ENCODE results near the gene SCYL3.
"Not testable (repeated sequence)": the region's sequence is repeated elsewhere in the genome, so short reads cannot be mapped to it uniquely, and the experiment has no call there.

SCYL3 gene

GRCh38 chr1:169869426-169869825 lies 24.3 kb downstream of the SCYL3 start:
- no peak for DNase-seq

GRCh38 chr1:169868978-169869377 lies 24.7 kb downstream of the SCYL3 start:
- DNase-seq = no peak

- no peak for DNase-seq
Observed at GRCh38 chr1:169867012-169867675, 26.6 kb downstream of the SCYL3 start.

- no peak for DNase-seq
Observed at GRCh38 chr1:169866577-169866976, 27.1 kb downstream of the SCYL3 start.

DNA sequence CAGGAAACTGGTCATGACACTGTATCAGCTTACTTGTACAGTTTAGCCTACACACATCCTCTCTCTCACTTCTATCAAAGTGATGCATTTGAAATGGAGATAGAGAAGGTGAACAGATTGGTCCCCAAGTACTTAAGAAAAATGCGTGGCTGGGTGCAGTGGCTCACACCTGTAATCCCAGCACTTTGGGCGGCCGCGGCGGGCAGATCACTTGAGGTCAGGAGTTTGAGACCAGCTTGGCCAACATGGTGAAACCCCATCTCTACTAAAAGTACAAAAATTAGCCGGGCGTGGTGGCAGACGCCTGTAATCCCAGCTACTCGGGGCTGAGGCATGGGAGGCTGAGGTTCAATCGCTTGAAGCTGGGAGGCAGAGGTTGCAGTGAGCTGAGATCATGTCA lies 29.2 kb downstream of the SCYL3 start:
- not testable (repeated sequence) for DNase-seq

DNA sequence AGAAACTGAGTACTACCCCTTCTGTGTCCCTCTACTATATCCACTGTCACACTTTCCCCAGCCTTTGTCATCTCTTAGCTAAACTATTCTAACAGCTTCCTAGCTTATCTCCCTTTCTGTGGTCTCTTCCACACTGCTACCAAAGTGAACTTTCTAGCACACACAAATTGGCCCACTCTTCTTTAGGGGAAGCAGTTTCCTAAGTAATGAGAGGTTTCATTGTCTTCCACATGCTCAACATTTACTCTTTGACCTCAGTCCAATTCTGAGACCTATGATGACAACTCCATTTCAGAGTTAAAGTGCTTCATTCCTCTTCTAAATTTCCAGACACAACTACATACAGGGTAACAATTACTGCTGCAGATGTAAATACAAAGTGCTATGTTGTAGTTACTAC lies 32.9 kb downstream of the SCYL3 start:
- DNase-seq = no peak

GRCh38 chr1:169860187-169860586 lies 33.5 kb downstream of the SCYL3 start:
- DNase-seq = no peak

DNA sequence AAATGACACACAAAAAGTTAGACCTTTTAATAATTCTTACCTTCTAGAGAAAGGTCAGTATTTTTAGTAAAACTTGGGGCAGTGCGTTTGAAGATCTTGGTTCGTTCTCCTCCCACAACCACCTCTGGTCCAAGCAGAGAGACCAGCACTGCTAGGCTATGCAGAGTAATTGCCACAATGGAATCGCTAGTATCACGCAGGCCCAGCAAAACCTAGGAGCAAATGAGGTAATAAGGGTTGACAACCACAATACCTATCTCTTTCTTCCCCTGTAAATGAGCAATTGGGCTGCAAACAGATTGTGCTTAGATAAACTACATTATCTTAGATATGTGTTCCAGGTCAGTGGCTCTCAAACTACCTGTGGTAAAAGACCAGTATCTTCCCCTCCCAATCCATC lies 34.7 kb downstream of the SCYL3 start:
- DNase-seq = no peak

DNA sequence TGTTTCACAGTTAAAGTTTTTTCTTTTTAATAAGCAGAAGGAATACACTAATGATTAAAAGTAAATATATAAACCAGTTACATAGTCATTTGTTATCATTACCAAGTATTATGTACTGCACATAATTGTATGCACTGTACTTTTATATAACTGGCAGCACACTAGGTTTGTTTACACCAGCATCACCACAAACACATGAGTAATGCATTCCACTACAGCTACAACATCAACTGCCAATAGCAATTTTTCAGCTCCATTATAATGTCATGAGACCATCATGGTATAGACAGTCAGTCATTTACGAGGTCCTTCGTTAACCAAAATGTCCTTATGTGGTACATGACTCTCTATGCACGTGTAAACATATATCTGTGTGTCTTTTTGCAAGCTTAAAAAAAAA lies 35.2 kb downstream of the SCYL3 start:
- no peak for DNase-seq

DNA sequence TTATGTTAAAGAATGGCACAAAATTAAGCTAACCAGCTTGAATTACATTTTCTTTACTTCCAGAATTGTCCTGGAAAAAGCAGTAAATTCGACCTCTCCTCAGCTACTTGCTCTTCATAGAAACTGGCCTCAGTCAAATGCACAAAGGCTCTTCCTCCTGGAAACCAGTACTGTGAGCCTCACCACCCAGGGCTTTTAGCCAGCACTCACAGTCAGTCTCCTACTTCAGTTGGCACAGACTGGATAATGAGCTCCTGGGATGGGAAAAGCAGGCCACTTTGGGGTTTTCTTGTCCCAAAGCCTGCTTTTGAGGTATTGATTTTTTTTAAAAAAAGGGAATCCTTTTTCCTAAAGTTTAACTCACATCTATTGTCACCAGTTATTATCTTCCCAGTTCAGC lies 40.4 kb downstream of the SCYL3 start:
- no peak for DNase-seq

GRCh38 chr1:169849346-169850022 lies 44.2 kb downstream of the SCYL3 start:
- DNase-seq = no peak

DNA sequence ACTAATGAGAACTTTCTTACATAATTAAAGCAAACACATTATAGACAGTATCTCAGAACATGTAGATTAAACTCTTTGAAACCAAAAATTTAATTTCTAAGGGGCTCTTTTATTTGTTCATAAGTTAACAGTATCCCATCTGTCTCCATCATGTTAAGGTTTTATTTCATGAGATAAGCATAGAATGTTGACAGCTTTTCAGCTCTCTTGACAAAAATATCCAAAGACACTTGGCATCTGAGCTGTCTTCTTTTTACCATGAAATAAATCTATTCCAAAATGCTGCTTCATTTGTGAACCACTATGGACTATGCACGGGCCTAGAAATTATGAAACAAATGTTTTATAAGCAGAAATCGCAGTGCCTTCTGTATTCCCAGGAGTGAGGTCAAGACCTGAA lies 45.2 kb downstream of the SCYL3 start:
- DNase-seq = no peak

GRCh38 chr1:169844941-169845608 lies 48.6 kb downstream of the SCYL3 start:
- no peak for DNase-seq

- DNase-seq = no peak
Observed at GRCh38 chr1:169838942-169839341, 54.8 kb downstream of the SCYL3 start.

- DNase-seq = no peak
Observed at GRCh38 chr1:169836198-169836597, 57.5 kb downstream of the SCYL3 start.

- no peak for DNase-seq
Observed at GRCh38 chr1:169835647-169836046, 58.0 kb downstream of the SCYL3 start.

DNA sequence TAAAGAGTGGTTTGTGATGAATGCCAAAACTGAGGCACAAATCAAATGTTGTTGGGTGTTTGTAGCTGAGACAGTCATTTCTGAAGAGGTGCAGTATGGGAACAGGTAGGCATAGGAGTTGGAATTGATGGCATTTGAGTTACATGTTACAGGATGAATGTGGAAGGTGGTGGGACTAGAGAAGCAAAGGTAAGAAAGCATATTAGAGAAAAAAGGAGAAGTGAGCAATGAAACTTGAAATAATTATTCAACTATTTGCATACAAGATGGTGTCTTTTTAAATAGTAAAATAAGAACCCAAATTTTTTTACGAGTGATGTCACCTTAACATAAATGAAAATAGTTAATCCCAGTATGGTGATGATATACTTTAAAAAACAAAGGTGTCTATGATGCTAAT lies 58.8 kb downstream of the SCYL3 start:
- DNase-seq = no peak

GRCh38 chr1:169833179-169833901 lies 60.4 kb downstream of the SCYL3 start:
- no peak for DNase-seq

GRCh38 chr1:169829671-169830070 lies 64.0 kb downstream of the SCYL3 start:
- no peak for DNase-seq

- no peak for DNase-seq
Observed at GRCh38 chr1:169824153-169824552, 69.5 kb downstream of the SCYL3 start.

DNA sequence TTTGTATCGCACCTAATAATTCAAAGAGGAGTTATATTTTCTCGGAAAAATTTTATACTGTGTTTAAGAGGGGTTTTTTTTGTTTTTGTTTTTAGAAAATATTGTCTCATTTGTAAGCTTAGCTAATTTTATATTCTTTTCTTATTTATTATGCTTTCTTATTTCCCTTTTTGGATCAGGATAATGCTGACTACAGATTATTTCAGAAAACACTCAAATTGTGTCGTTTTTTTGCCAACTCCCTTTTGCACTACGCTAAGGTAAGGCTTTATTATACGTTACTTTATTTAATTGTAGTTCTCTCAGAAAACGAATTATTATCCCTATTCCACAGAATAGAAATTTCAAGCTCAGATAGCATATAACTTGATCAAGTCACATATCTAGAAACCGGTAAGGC lies 72.2 kb downstream of the SCYL3 start:
- no peak for DNase-seq

- DNase-seq = no peak
Observed at GRCh38 chr1:169816617-169817016, 77.1 kb downstream of the SCYL3 start.

DNA sequence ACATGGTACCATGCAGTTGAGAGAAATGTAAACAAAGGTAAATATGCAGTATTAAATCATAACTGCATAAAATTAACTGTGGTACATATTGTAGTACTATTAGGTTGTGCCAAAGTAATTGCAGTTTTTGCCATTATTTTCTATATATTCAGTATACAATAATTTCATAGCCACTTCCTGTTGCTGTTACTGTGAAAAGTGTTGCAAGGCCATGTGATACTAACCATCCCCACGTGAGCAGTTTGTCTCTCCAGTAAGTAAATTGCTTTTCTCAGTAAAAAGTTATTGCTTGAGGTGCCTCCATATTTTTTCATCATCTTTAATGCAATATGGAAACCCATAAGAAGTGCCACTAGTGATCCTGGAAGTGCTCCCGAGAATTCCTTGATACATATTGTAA lies 79.4 kb downstream of the SCYL3 start:
- no peak for DNase-seq

- no peak for DNase-seq
Observed at GRCh38 chr1:169812131-169812530, 81.6 kb downstream of the SCYL3 start.
